HCT116 (cell line): ENCODE data around the gene PPM1E. TPM values are rescaled to one million over a fixed set of nuclear protein-coding genes. Genes with fewer than 3 reads are reported as not detected.

Experiments
- ATAC-seq: fragments of 200-7000 bp; cut with Tn5 transposase; 2 replicates; pipeline ENCODE4 v1.9.1; 2020; ENCODE audit warnings: mild to moderate bottlenecking, moderate library complexity
- BruUV-seq: library from RNA; stranded (reverse); fragments of 400-500 nt; replicated peaks from 2 replicates; lab custom pipeline; 2021; lab: Mats Ljungman, UMichigan
- CTCF ChIA-PET: fragments of 300-600 bp; sonication (Branson Sonifier 250); formaldehyde crosslinking; loops from one replicate; lab custom pipeline; 2021; ENCODE audit warnings: antibody characterized with exemption; lab: Charles Lee
- POLR2A ChIA-PET: fragments of 300-600, 350-600 bp; sonication (Branson Sonifier 250); formaldehyde crosslinking; loops from one replicate; lab custom pipeline; 2021; ENCODE audit warnings: antibody characterized with exemption; lab: Charles Lee
- RAD21 ChIA-PET, 2 experiments: fragments of 300-600 bp; sonication (Branson Sonifier 250); formaldehyde crosslinking; loops; one replicate each; lab custom pipeline; 2023; ENCODE audit warnings: low total read pairs in 2 of 2; ENCODE audit not compliant: uncharacterized antibody in 2 of 2, unreplicated experiment in 2 of 2, low non-redundant PET in 1 of 2; lab: Charles Lee
- DNase-seq: peaks from one replicate; pipeline ENCODE4 v3.0.0-alpha.2; 2010; ENCODE audit warnings: low read depth, low spot score
- H2AFZ ChIP-seq: fragments of 200-600 bp; shearing (Covaris generic), sonication (generic); 2 replicates; pipeline ENCODE4 v1.6.1; 2017; ENCODE audit warnings: low read depth, mixed run types, mixed read lengths, antibody characterized with exemption, low read length; ENCODE audit not compliant: poor library complexity, severe bottlenecking
- H3K27ac ChIP-seq: 2 replicates; pipeline ENCODE4 v1.5.1; 2012; ENCODE audit warnings: low read depth, low read length
- H3K27me3 ChIP-seq: fragments of 200-600 bp; sonication (generic); 2 replicates; pipeline ENCODE4 v1.6.1; 2016; ENCODE audit warnings: mixed run types, low read length, mixed read lengths; ENCODE audit not compliant: insufficient read depth
- H3K36me3 ChIP-seq, 2 experiments: fragments of 200-500 bp in 1 of 2; fragments of 200-600 bp in 1 of 2; sonication (Bioruptor generic) in 1 of 2; sonication (generic) in 1 of 2; 2 replicates each; pipeline versions ENCODE4 v1.5.1 to v1.6.1; 2014 to 2016; ENCODE audit warnings: low read length in 2 of 2, inconsistent platforms in 1 of 2, mixed read lengths in 1 of 2, mixed run types in 1 of 2; ENCODE audit not compliant: insufficient read depth in 2 of 2, control insufficient read depth in 1 of 2
- H3K4me1 ChIP-seq, 2 experiments: fragments of 200-600 bp in 1 of 2; sonication (generic) in 1 of 2; 2 replicates each; pipeline versions ENCODE4 v1.5.1 to v1.6.1; 2012 to 2017; ENCODE audit warnings: low read length in 2 of 2, inconsistent platforms in 1 of 2, mild to moderate bottlenecking in 1 of 2, mixed read lengths in 1 of 2, mixed run types in 1 of 2, moderate library complexity in 1 of 2; ENCODE audit not compliant: insufficient read depth in 2 of 2, control insufficient read depth in 1 of 2
- H3K4me2 ChIP-seq: fragments of 200-600 bp; sonication (generic); 2 replicates; pipeline ENCODE4 v1.6.1; 2017; ENCODE audit warnings: mixed run types, low read length, mixed read lengths
- H3K4me3 ChIP-seq, 2 experiments: fragments of 200-600 bp in 1 of 2; sonication (generic) in 1 of 2; replicated peaks in 1 of 2; 2 replicates each; pipeline ENCODE4 v1.5.1; 2011 to 2016; ENCODE audit warnings: low read length in 2 of 2, control low read depth in 1 of 2, low read depth in 1 of 2, mild to moderate bottlenecking in 1 of 2, mixed read lengths in 1 of 2, mixed run types in 1 of 2
- H3K79me2 ChIP-seq: fragments of 200-600 bp; sonication (generic); 2 replicates; pipeline ENCODE4 v1.6.1; 2017; ENCODE audit warnings: mild to moderate bottlenecking, mixed run types, low read length, moderate library complexity, mixed read lengths; ENCODE audit not compliant: insufficient read depth
- H3K9ac ChIP-seq: fragments of 200-600 bp; sonication (generic); 2 replicates; pipeline ENCODE4 v1.6.1; 2016; ENCODE audit warnings: low read length, mixed read lengths
- H3K9me2 ChIP-seq: fragments of 200-600 bp; sonication (generic), shearing (Covaris generic); 2 replicates; pipeline ENCODE4 v1.6.1; 2017; ENCODE audit warnings: mixed run types, mild to moderate bottlenecking, moderate library complexity; ENCODE audit not compliant: insufficient read depth
- H3K9me3 ChIP-seq, 2 experiments: fragments of 200-500 bp in 1 of 2; fragments of 200-600 bp in 1 of 2; sonication (Bioruptor generic) in 1 of 2; sonication (generic) in 1 of 2; 2 replicates each; pipeline ENCODE4 v1.6.1; 2014 to 2017; ENCODE audit warnings: low read length in 2 of 2, mixed read lengths in 2 of 2, inconsistent platforms in 1 of 2, low read depth in 1 of 2, mild to moderate bottlenecking in 1 of 2, mixed run types in 1 of 2, moderate library complexity in 1 of 2; ENCODE audit not compliant: control insufficient read depth in 1 of 2, insufficient read depth in 1 of 2
- H4K20me1 ChIP-seq: fragments of 200-600 bp; sonication (generic), shearing (Covaris generic); 2 replicates; pipeline ENCODE4 v1.6.1; 2017; ENCODE audit warnings: mixed run types, mild to moderate bottlenecking, moderate library complexity; ENCODE audit not compliant: insufficient read depth
- CEBPB ChIP-seq: IDR thresholded peaks from 2 replicates; pipeline ENCODE4 v1.6.1; 2012; ENCODE audit warnings: low read depth
- EGR1 ChIP-seq: IDR thresholded peaks from 2 replicates; pipeline ENCODE4 v1.6.1; 2012; ENCODE audit warnings: low read depth
- ELF1 ChIP-seq: IDR thresholded peaks from 2 replicates; pipeline ENCODE4 v1.6.1; 2012; ENCODE audit warnings: low read depth, borderline replicate concordance
- FOSL1 ChIP-seq: IDR thresholded peaks from 2 replicates; pipeline ENCODE4 v1.6.1; 2012; ENCODE audit warnings: low read depth
- JUND ChIP-seq: IDR thresholded peaks from 2 replicates; pipeline ENCODE4 v1.6.1; 2012
- POLR2AphosphoS5 ChIP-seq: IDR thresholded peaks from 2 replicates; pipeline ENCODE4 v1.6.1; 2011; ENCODE audit warnings: mild to moderate bottlenecking, low read depth, low read length, moderate library complexity
- SIN3A ChIP-seq: IDR thresholded peaks from 2 replicates; pipeline ENCODE4 v1.6.1; 2012; ENCODE audit warnings: low read depth
- YY1 ChIP-seq: IDR thresholded peaks from 2 replicates; pipeline ENCODE4 v1.6.1; 2011; ENCODE audit warnings: low read length, low read depth, moderate library complexity, mild to moderate bottlenecking; ENCODE audit not compliant: insufficient replicate concordance; ENCODE audit errors: extremely low read depth
- ZFX ChIP-seq: fragments of 450-650 bp; IDR thresholded peaks from 2 replicates; pipeline ENCODE4 v1.6.1; 2017
- intact Hi-C: fragments of 100-400 bp; cut with micrococcal nuclease; formaldehyde crosslinking; loops from 2 replicates; pipeline ENCODE4 v1.10.0; 2022
- total RNA-seq: library from RNA; stranded (reverse); gene quantifications from one replicate; pipeline ENCODE4 v1.2.1, GENCODE V29; 2021; ENCODE audit not compliant: unreplicated experiment
- TF ChIP-seq, protein P1 (sequence below): IDR thresholded peaks from 2 replicates; pipeline ENCODE4 v1.6.1; 2011; ENCODE audit warnings: mild to moderate bottlenecking, low read length, moderate library complexity; ENCODE audit not compliant: insufficient replicate concordance; ENCODE audit errors: extremely low read depth
- TF ChIP-seq, protein P2 (sequence below): IDR thresholded peaks from 2 replicates; pipeline ENCODE4 v1.6.1; 2012; ENCODE audit warnings: low read depth
- TF ChIP-seq, protein P3 (sequence below): IDR thresholded peaks from 2 replicates; pipeline ENCODE4 v1.6.1; 2012
- TF ChIP-seq, protein P4 (sequence below): IDR thresholded peaks from 2 replicates; pipeline ENCODE4 v1.6.1; 2012

The PPM1E gene
- total RNA-seq, 1 experiment from 2014 or later: 0.02 TPM

DNA sequence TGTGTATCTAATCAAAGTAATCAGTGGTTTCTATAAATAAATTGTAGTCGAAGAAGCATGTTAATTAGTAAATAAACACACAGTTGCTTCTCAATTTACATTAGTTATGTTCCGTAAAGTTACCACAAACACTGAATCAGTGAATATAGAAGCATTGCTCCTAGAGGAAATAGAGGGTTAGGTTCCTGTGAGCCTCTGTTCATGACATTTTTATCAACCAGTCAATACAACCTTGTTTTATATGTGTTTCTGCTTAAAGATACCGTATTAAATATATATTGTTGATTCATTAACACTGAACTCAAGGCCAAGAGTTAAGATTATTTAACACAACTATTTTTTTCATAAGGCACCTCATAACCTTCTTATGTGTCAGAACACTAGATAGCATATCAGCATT, 134.3 kb downstream of the PPM1E start:
- CTCF ChIA-PET: no interaction called here
- TF ChIP-seq JUND (no peak), POLR2AphosphoS5 (no peak)
- TF ChIP-seq, protein P1, sequence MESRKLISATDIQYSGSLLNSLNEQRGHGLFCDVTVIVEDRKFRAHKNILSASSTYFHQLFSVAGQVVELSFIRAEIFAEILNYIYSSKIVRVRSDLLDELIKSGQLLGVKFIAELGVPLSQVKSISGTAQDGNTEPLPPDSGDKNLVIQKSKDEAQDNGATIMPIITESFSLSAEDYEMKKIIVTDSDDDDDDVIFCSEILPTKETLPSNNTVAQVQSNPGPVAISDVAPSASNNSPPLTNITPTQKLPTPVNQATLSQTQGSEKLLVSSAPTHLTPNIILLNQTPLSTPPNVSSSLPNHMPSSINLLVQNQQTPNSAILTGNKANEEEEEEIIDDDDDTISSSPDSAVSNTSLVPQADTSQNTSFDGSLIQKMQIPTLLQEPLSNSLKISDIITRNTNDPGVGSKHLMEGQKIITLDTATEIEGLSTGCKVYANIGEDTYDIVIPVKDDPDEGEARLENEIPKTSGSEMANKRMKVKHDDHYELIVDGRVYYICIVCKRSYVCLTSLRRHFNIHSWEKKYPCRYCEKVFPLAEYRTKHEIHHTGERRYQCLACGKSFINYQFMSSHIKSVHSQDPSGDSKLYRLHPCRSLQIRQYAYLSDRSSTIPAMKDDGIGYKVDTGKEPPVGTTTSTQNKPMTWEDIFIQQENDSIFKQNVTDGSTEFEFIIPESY: no peak
- TF ChIP-seq, all 23 proteins: peak for 0
- no peak overlapping the region for H2AFZ ChIP-seq
- H3K4me2 ChIP-seq: no peak overlapping the region
- ATAC-seq (no peak), DNase-seq (no peak)
- no peaks in the 10 kb centered on the region for H3K27me3 ChIP-seq
- no TSS peak for BruUV-seq
- H3K79me2 ChIP-seq: no peaks in the 10 kb centered on the region
- RAD21 ChIA-PET: no interaction called here
- H3K27ac ChIP-seq: no peak overlapping the region
- no peaks in the 10 kb centered on the region for H3K9me2 ChIP-seq
- H3K9ac ChIP-seq: no peak overlapping the region
- intact Hi-C loops: no loop called here
- no peaks in the 10 kb centered on the region for H3K9me3 ChIP-seq
- no peak overlapping the region for H3K4me3 ChIP-seq
- H4K20me1 ChIP-seq: no peaks in the 10 kb centered on the region
- POLR2A ChIA-PET: no interaction called here
- no peaks in the 10 kb centered on the region for H3K36me3 ChIP-seq
- H3K4me1 ChIP-seq: no peaks in the 10 kb centered on the region

DNA sequence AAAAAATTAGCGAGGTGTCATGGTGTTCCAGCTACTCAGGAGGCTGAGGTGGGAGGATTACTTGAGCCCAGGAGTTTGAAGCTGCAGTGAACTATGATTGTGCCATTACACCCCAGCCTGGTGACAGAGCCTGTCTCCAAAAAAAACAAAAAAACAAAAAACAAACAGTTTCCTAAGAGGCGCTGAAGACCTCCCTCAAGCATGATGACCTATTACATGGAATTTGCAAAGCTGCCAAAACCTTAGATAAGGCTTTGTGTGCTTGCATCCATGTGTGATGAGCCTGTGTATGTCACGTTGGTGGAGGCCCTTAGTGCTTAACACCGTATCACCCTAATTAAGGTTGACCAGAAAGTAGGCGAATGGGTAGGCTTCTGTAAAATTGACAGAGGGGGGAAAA, 143.5 kb downstream of the PPM1E start:
- no peak overlapping the region for H3K9ac ChIP-seq
- H3K36me3 ChIP-seq: no peaks in the 10 kb centered on the region
- CTCF ChIA-PET: no interaction called here
- peaks cover 3 to 4% of the 10 kb centered on the region in 2 experiments; a peak in 2 of 4 replicates for H3K9me3 ChIP-seq
- no peaks in the 10 kb centered on the region for H3K9me2 ChIP-seq
- RAD21 ChIA-PET: no interaction called here
- H3K4me3 ChIP-seq: no peak overlapping the region
- intact Hi-C loops: no loop called here
- H3K27ac ChIP-seq: no peak overlapping the region
- H3K4me1 ChIP-seq: no peaks in the 10 kb centered on the region
- DNase-seq (no peak), ATAC-seq (no peak)
- no peak overlapping the region for H3K4me2 ChIP-seq
- H3K79me2 ChIP-seq: no peaks in the 10 kb centered on the region
- H3K27me3 ChIP-seq: no peaks in the 10 kb centered on the region
- no peak overlapping the region for H2AFZ ChIP-seq
- H4K20me1 ChIP-seq: no peaks in the 10 kb centered on the region
- POLR2A ChIA-PET: no interaction called here
- BruUV-seq: no TSS peak
- no peak for TF ChIP-seq EGR1
- TF ChIP-seq, protein P2, sequence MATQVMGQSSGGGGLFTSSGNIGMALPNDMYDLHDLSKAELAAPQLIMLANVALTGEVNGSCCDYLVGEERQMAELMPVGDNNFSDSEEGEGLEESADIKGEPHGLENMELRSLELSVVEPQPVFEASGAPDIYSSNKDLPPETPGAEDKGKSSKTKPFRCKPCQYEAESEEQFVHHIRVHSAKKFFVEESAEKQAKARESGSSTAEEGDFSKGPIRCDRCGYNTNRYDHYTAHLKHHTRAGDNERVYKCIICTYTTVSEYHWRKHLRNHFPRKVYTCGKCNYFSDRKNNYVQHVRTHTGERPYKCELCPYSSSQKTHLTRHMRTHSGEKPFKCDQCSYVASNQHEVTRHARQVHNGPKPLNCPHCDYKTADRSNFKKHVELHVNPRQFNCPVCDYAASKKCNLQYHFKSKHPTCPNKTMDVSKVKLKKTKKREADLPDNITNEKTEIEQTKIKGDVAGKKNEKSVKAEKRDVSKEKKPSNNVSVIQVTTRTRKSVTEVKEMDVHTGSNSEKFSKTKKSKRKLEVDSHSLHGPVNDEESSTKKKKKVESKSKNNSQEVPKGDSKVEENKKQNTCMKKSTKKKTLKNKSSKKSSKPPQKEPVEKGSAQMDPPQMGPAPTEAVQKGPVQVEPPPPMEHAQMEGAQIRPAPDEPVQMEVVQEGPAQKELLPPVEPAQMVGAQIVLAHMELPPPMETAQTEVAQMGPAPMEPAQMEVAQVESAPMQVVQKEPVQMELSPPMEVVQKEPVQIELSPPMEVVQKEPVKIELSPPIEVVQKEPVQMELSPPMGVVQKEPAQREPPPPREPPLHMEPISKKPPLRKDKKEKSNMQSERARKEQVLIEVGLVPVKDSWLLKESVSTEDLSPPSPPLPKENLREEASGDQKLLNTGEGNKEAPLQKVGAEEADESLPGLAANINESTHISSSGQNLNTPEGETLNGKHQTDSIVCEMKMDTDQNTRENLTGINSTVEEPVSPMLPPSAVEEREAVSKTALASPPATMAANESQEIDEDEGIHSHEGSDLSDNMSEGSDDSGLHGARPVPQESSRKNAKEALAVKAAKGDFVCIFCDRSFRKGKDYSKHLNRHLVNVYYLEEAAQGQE: no peak
- no peak for TF ChIP-seq FOSL1
- TF ChIP-seq ELF1: no peak
- TF ChIP-seq YY1: no peak
- TF ChIP-seq, protein P1: no peak
- no peak for TF ChIP-seq SIN3A
- TF ChIP-seq, protein P3, sequence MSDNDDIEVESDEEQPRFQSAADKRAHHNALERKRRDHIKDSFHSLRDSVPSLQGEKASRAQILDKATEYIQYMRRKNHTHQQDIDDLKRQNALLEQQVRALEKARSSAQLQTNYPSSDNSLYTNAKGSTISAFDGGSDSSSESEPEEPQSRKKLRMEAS: no peak
- TF ChIP-seq JUND: no peak
- TF ChIP-seq CEBPB: no peak
- TF ChIP-seq, protein P4, sequence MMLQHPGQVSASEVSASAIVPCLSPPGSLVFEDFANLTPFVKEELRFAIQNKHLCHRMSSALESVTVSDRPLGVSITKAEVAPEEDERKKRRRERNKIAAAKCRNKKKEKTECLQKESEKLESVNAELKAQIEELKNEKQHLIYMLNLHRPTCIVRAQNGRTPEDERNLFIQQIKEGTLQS: no peak
- TF ChIP-seq ZFX: no peak
